H1 (cell line): ENCODE results near the gene DDR2. TPM values are rescaled to one million over a fixed set of nuclear protein-coding genes. Genes with fewer than 3 reads are reported as not detected.
A peak's percentile ranks its signal among the peaks of the same experiment; 100 is the strongest.

Experiments
- CTCF ChIA-PET: fragments of 300-600 bp; sonication (Branson Sonifier 250); formaldehyde crosslinking; loops from one replicate; lab custom pipeline; 2021; ENCODE audit not compliant: partially characterized antibody; lab: Charles Lee
- POLR2A ChIA-PET: fragments of 300-600 bp; sonication (Branson Sonifier 250); formaldehyde crosslinking; loops from one replicate; lab custom pipeline; 2021; ENCODE audit warnings: inconsistent platforms; ENCODE audit not compliant: partially characterized antibody; lab: Charles Lee
- DNase-seq, 2 experiments: peaks; one replicate each; pipeline versions ENCODE4 v3.0.0 to v3.0.0-alpha.2; 2010 to 2022; ENCODE audit warnings: low spot score in 2 of 2, low read depth in 1 of 2, mixed read lengths in 1 of 2
- FAIRE-seq: peaks from 2 replicates; lab custom pipeline; 2011; peaks lifted over from hg19 to GRCh38; lab: Jason Lieb, UNC
- H2AFZ ChIP-seq: 2 replicates; pipeline ENCODE4 v1.8.1; 2012; ENCODE audit warnings: low read length, inconsistent platforms
- H2AK5ac ChIP-seq: 2 replicates; pipeline ENCODE4 v1.6.1; 2013; ENCODE audit warnings: low read depth, low read length
- H2BK120ac ChIP-seq: replicated peaks from 2 replicates; pipeline ENCODE3; 2013; ENCODE audit warnings: low read depth, low read length, inconsistent platforms
- H2BK12ac ChIP-seq: 2 replicates; pipeline ENCODE4 v1.6.1; 2013; ENCODE audit warnings: low read depth, low read length
- H2BK15ac ChIP-seq: 2 replicates; pipeline ENCODE4 v1.6.1; 2013; ENCODE audit warnings: low read length
- H2BK20ac ChIP-seq: 2 replicates; pipeline ENCODE4 v1.6.1; 2013; ENCODE audit warnings: low read length
- H2BK5ac ChIP-seq: 2 replicates; pipeline ENCODE4 v1.6.1; 2013; ENCODE audit warnings: low read depth, low read length
- H3K14ac ChIP-seq: 2 replicates; pipeline ENCODE4 v1.6.1; 2013; ENCODE audit warnings: inconsistent platforms; ENCODE audit not compliant: insufficient read length
- H3K18ac ChIP-seq: 2 replicates; pipeline ENCODE4 v1.6.1; 2013; ENCODE audit warnings: low read length; ENCODE audit errors: extremely low read depth
- H3K23ac ChIP-seq: 2 replicates; pipeline ENCODE4 v1.6.1; 2013; ENCODE audit warnings: inconsistent platforms; ENCODE audit not compliant: insufficient read length
- H3K23me2 ChIP-seq: 2 replicates; pipeline ENCODE4 v1.6.1; 2013; ENCODE audit warnings: low read depth, low read length
- H3K27ac ChIP-seq: 2 replicates; pipeline ENCODE4 v1.6.1; 2011; ENCODE audit warnings: low read depth, low read length, inconsistent platforms
- H3K27me3 ChIP-seq, 4 experiments: replicated peaks in 1 of 4; 1 replicate in 1 of 4; 2 replicates in 3 of 4; pipeline versions ENCODE4 v1.6.1 to v1.8.1; 2011 to 2013; ENCODE audit warnings: low read length in 3 of 4, mild to moderate bottlenecking in 3 of 4, inconsistent platforms in 2 of 4, mixed read lengths in 2 of 4, moderate library complexity in 1 of 4; ENCODE audit not compliant: control insufficient read depth in 3 of 4, insufficient read depth in 3 of 4; ENCODE audit errors: extremely low read depth in 1 of 4
- H3K36me3 ChIP-seq, 4 experiments: 2 replicates each; pipeline versions ENCODE4 v1.6.1 to v1.8.1; 2011 to 2013; ENCODE audit warnings: mild to moderate bottlenecking in 4 of 4, low read length in 3 of 4, moderate library complexity in 2 of 4, control low read depth in 1 of 4, inconsistent platforms in 1 of 4; ENCODE audit not compliant: insufficient read depth in 4 of 4, control insufficient read depth in 2 of 4
- H3K4ac ChIP-seq: replicated peaks from 2 replicates; pipeline ENCODE3; 2013; ENCODE audit warnings: low read length, low read depth, mixed read lengths, inconsistent platforms; ENCODE audit not compliant: insufficient read length
- H3K4me1 ChIP-seq, 4 experiments: replicated peaks in 1 of 4; 1 replicate in 1 of 4; 2 replicates in 3 of 4; pipeline versions ENCODE4 v1.6.1 to v1.8.1; 2011 to 2013; ENCODE audit warnings: low read length in 3 of 4, inconsistent platforms in 2 of 4, mixed read lengths in 1 of 4; ENCODE audit not compliant: insufficient read depth in 4 of 4, control insufficient read depth in 3 of 4
- H3K4me2 ChIP-seq, 2 experiments: 2 replicates each; pipeline versions ENCODE4 v1.6.1 to v1.8.1; 2011 to 2013; ENCODE audit warnings: low read depth in 2 of 2, low read length in 2 of 2, control low read depth in 1 of 2, inconsistent platforms in 1 of 2, mild to moderate bottlenecking in 1 of 2; ENCODE audit not compliant: insufficient read depth in 1 of 2
- H3K4me3 ChIP-seq, 4 experiments: fragments of 200-600, 300-600 bp in 1 of 4; sonication (generic), shearing (Covaris generic), sonication (Bioruptor Twin) in 1 of 4; 2 replicates each; pipeline versions ENCODE4 v1.5.1 to v1.8.1; 2011 to 2016; ENCODE audit warnings: low read length in 4 of 4, low read depth in 3 of 4, control low read depth in 2 of 4, inconsistent platforms in 2 of 4, mild to moderate bottlenecking in 2 of 4, mixed read lengths in 1 of 4, moderate library complexity in 1 of 4; ENCODE audit not compliant: insufficient read depth in 2 of 4; ENCODE audit errors: extremely low read depth in 1 of 4
- H3K56ac ChIP-seq: replicated peaks from 2 replicates; pipeline ENCODE3; 2013; ENCODE audit warnings: low read depth, mild to moderate bottlenecking, mixed read lengths, low read length, inconsistent platforms; ENCODE audit not compliant: insufficient read length
- H3K79me1 ChIP-seq: 2 replicates; pipeline ENCODE4 v1.6.1; 2013; ENCODE audit warnings: low read depth, low read length, control low read depth
- H3K79me2 ChIP-seq, 2 experiments: 2 replicates each; pipeline versions ENCODE4 v1.6.1 to v1.8.1; 2012 to 2013; ENCODE audit warnings: low read length in 2 of 2, mild to moderate bottlenecking in 2 of 2, inconsistent platforms in 1 of 2; ENCODE audit not compliant: insufficient read depth in 2 of 2, control insufficient read depth in 1 of 2
- H3K9ac ChIP-seq, 4 experiments: replicated peaks in 1 of 4; 1 replicate in 1 of 4; 2 replicates in 3 of 4; pipeline versions ENCODE4 v1.6.1 to v1.8.1; 2011 to 2013; ENCODE audit warnings: low read depth in 3 of 4, low read length in 3 of 4, control low read depth in 2 of 4, mild to moderate bottlenecking in 2 of 4, moderate library complexity in 2 of 4, inconsistent platforms in 1 of 4; ENCODE audit errors: extremely low read depth in 1 of 4
- H3K9me3 ChIP-seq, 2 experiments: 2 replicates each; pipeline versions ENCODE4 v1.6.1 to v1.8.1; 2012 to 2013; ENCODE audit warnings: mild to moderate bottlenecking in 2 of 2, moderate library complexity in 2 of 2, control low read depth in 1 of 2, inconsistent platforms in 1 of 2, low read depth in 1 of 2, low read length in 1 of 2, mixed read lengths in 1 of 2; ENCODE audit not compliant: insufficient read depth in 2 of 2
- H4K20me1 ChIP-seq, 2 experiments: replicated peaks in 1 of 2; 2 replicates each; pipeline versions ENCODE3 to v1.8.1; 2011 to 2013; ENCODE audit warnings: inconsistent platforms in 2 of 2, low read length in 2 of 2, mild to moderate bottlenecking in 1 of 2; ENCODE audit not compliant: insufficient read depth in 2 of 2, control insufficient read depth in 1 of 2
- H4K5ac ChIP-seq: 2 replicates; pipeline ENCODE4 v1.6.1; 2013; ENCODE audit warnings: low read length, low read depth, mixed read lengths, inconsistent platforms; ENCODE audit not compliant: insufficient read length
- H4K8ac ChIP-seq: 2 replicates; pipeline ENCODE4 v1.8.0; 2013; ENCODE audit warnings: mild to moderate bottlenecking, moderate library complexity, low read length, inconsistent platforms; ENCODE audit not compliant: insufficient read depth; ENCODE audit errors: extremely low read depth
- H4K91ac ChIP-seq: replicated peaks from 2 replicates; pipeline ENCODE3; 2013; ENCODE audit warnings: low read length, mixed read lengths, inconsistent platforms; ENCODE audit not compliant: insufficient read length
- ASH2L ChIP-seq: fragments of 200-600, 300-600 bp; sonication (generic); IDR thresholded peaks from one replicate; pipeline ENCODE4 v1.7.1; 2017; ENCODE audit warnings: low read length
- EGR1 ChIP-seq: IDR thresholded peaks from 2 replicates; pipeline ENCODE4 v1.6.1; 2011; ENCODE audit warnings: low read depth, low read length, borderline replicate concordance
- RNF2 ChIP-seq: fragments of 200-900, 300-1000 bp; sonication (generic); IDR thresholded peaks from 2 replicates; pipeline ENCODE4 v1.7.1; 2016; ENCODE audit warnings: borderline replicate concordance, low read depth, mild to moderate bottlenecking, antibody characterized with exemption, low read length; ENCODE audit not compliant: poor library complexity, severe bottlenecking; ENCODE audit errors: missing control alignments
- TEAD4 ChIP-seq: IDR thresholded peaks from 2 replicates; pipeline ENCODE4 v1.6.1; 2012; ENCODE audit warnings: low read depth, low read length, inconsistent platforms, mixed read lengths
- WGBS, 2 experiments: shearing (Covaris generic) in 1 of 2; methylation state at CpG; one replicate each; pipeline versions ENCODE4 v1.1.6 to v1.1.7; 2013 to 2015; ENCODE audit warnings: low lambda C conversion rate in 2 of 2, mixed read lengths in 2 of 2, inconsistent platforms in 1 of 2, low coverage in 1 of 2, missing lambda C conversion rate in 1 of 2; ENCODE audit not compliant: insufficient replicate concordance in 2 of 2, insufficient coverage in 1 of 2, insufficient read length in 1 of 2; ENCODE audit errors: extremely low coverage in 1 of 2, missing lambda C conversion rate in 1 of 2; 5-methylcytosine and 5-hydroxymethylcytosine counted together
- polyA plus RNA-seq, 7 experiments: library from polyadenylated mRNA; depleted of rRNA in 3 of 7; stranded (reverse) in 5 of 7; unstranded in 2 of 7; fragments of >200 nt in 5 of 7; fragments of 200-250 nt in 2 of 7; gene quantifications; 1 replicate in 5 of 7; 2 replicates in 1 of 7; 4 replicates in 1 of 7; pipeline versions ENCODE4 v1.2.1 to v1.2.3, GENCODE V29; 2011 to 2013; ENCODE audit warnings: missing spikeins in 2 of 7, mixed read lengths in 2 of 7
- total RNA-seq: library from RNA; stranded (reverse); fragmentation: NEBNext Ultra II Directional; extraction: Animal tissue kit (Norgen Biotek cat#: 25700); gene quantifications from 2 replicates; pipeline ENCODE4 v1.2.1, GENCODE V29; 2021

DDR2 gene
- total and polyA plus RNA-seq, 2 of the 8 experiments (the other 6 are each of a cell fraction or from before 2014, with no cell fraction given) = 1.00 to 2.1 TPM

GRCh38 chr1:162691999-162692575, 59.8 kb downstream of the DDR2 start:
- Histone ChIP-seq H3K23me2 (no peaks in the 10 kb centered on the region), H3K4me2 (no peak overlapping the region; a peak in 1 of 4 replicates), H2AK5ac (no peak overlapping the region), H2BK15ac (peak overlapping the region; percentile 14; the same call in 1 of the 2 replicates), H3K9ac (no peak overlapping the region), H3K27ac (no peak overlapping the region), H4K20me1 (no peaks in the 10 kb centered on the region), H2BK20ac (peak overlapping the region; percentile 76; the same call in 1 of the 2 replicates), H3K18ac (no peak overlapping the region), H4K91ac (no peak overlapping the region), H2BK120ac (no peak overlapping the region), H2AFZ (no peak overlapping the region), H3K4me1 (peaks cover 1 to 16% (median 8%) of the 10 kb centered on the region in 4 experiments; a peak in 6 of 7 replicates), H3K9me3 (no peaks in the 10 kb centered on the region), H2BK5ac (no peak overlapping the region; the same call in 1 of the 2 replicates), H3K79me2 (no peaks in the 10 kb centered on the region), H3K4me3 (no peak overlapping the region), H3K27me3 (no peaks in the 10 kb centered on the region; a peak in 1 of 7 replicates), H3K79me1 (no peaks in the 10 kb centered on the region), H3K4ac (no peak overlapping the region), H4K5ac (no peak overlapping the region), H4K8ac (no peak overlapping the region), H3K23ac (no peak overlapping the region), H3K56ac (no peak overlapping the region), H3K36me3 (no peaks in the 10 kb centered on the region), H3K14ac (no peak overlapping the region), H2BK12ac (peak overlapping the region; percentile 93; the same call in 1 of the 2 replicates)
- no peak for TF ChIP-seq RNF2
- TF ChIP-seq EGR1 = no peak
- TF ChIP-seq TEAD4 = no peak
- TF ChIP-seq ASH2L = no peak
- FAIRE-seq = no peak
- CTCF ChIA-PET = interaction anchor here (0.6 to 5.2 kb wide), 3 partner anchors 56 to 87 kb away, joined by 3 to 19 read pairs (median 3); no protein-coding TSS in a partner anchor
- DNase-seq = no peak
- WGBS, 2 experiments = 82% methylated on average over 4 of the region's 4 CpGs; no CpG with 5 or more reads in 1 of the 2 experiments
- POLR2A ChIA-PET = no interaction called here
